Subcutaneous abdominal adipose tissue (tissue), 5 donors: Measurements from ENCODE around the gene SLC6A20.

ENCODE experiments used
- H3K27ac ChIP-seq: one replicate; pipeline ENCODE4 v1.7.0; 2013; ENCODE audit warnings: low read depth, mild to moderate bottlenecking, inconsistent platforms, low read length, moderate library complexity
- H3K27me3 ChIP-seq, 5 donors: one replicate each; pipeline ENCODE4 v1.7.0; 2013; ENCODE audit warnings: low read length in 5 of 5, inconsistent platforms in 1 of 5; ENCODE audit not compliant: control insufficient read depth in 5 of 5, insufficient read depth in 4 of 5
- H3K36me3 ChIP-seq, 5 donors: one replicate each; pipeline ENCODE4 v1.7.0; 2013; ENCODE audit warnings: low read length in 5 of 5; ENCODE audit not compliant: control insufficient read depth in 5 of 5, insufficient read depth in 5 of 5
- H3K4me1 ChIP-seq, 5 donors: one replicate each; pipeline ENCODE4 v1.7.0; 2013; ENCODE audit warnings: low read length in 5 of 5, mild to moderate bottlenecking in 3 of 5, moderate library complexity in 1 of 5; ENCODE audit not compliant: control insufficient read depth in 5 of 5, insufficient read depth in 5 of 5
- H3K4me3 ChIP-seq, 5 donors: one replicate each; pipeline ENCODE4 v1.7.0; 2013; ENCODE audit warnings: low read length in 5 of 5, low read depth in 1 of 5
- H3K9ac ChIP-seq, 5 donors: one replicate each; pipeline ENCODE4 v1.7.0; 2013; ENCODE audit warnings: low read length in 5 of 5, mild to moderate bottlenecking in 4 of 5, moderate library complexity in 3 of 5
- H3K9me3 ChIP-seq, 5 donors: one replicate each; pipeline ENCODE4 v1.7.0; 2013; ENCODE audit warnings: low read length in 5 of 5; ENCODE audit not compliant: control insufficient read depth in 5 of 5
- donor health status: healthy.
- donor health status: healthy.
- donor health status: healthy.
- donor health status: healthy.
- donor health status: healthy.

SLC6A20 gene

GRCh38 chr3:45775571-45776300 is 20.6 kb downstream of the SLC6A20 start:
- Histone ChIP-seq H3K9ac (no peak overlapping the region), H3K27me3 (peaks cover 0 to 16% (median 8%) of the 10 kb centered on the region in 5 donors), H3K27ac (no peak overlapping the region), H3K4me1 (no peaks in the 10 kb centered on the region), H3K9me3 (no peaks in the 10 kb centered on the region), H3K4me3 (no peak overlapping the region), H3K36me3 (no peaks in the 10 kb centered on the region)

GRCh38 chr3:45774581-45775521 is 21.5 kb downstream of the SLC6A20 start:
- Histone ChIP-seq H3K36me3 (no peaks in the 10 kb centered on the region), H3K9me3 (no peaks in the 10 kb centered on the region), H3K4me1 (no peaks in the 10 kb centered on the region), H3K27me3 (peaks cover 0 to 13% (median 9%) of the 10 kb centered on the region in 5 donors), H3K27ac (no peak overlapping the region), H3K4me3 (no peak overlapping the region), H3K9ac (no peak overlapping the region)

- Histone ChIP-seq H3K36me3 (no peaks in the 10 kb centered on the region), H3K9ac (no peak overlapping the region), H3K27me3 (peaks cover 0 to 13% (median 9%) of the 10 kb centered on the region in 5 donors), H3K4me3 (no peak overlapping the region), H3K4me1 (no peaks in the 10 kb centered on the region), H3K9me3 (no peaks in the 10 kb centered on the region), H3K27ac (no peak overlapping the region)
Observed at GRCh38 chr3:45773714-45774449, 22.5 kb downstream of the SLC6A20 start.

- peaks cover 0 to 13% (median 9%) of the 10 kb centered on the region in 5 donors for H3K27me3 ChIP-seq
- no peak overlapping the region for H3K27ac ChIP-seq
- no peaks in the 10 kb centered on the region for H3K4me1 ChIP-seq
- H3K9me3 ChIP-seq = no peaks in the 10 kb centered on the region
- H3K4me3 ChIP-seq = no peak overlapping the region
- H3K36me3 ChIP-seq = no peaks in the 10 kb centered on the region
- no peak overlapping the region for H3K9ac ChIP-seq
Observed at GRCh38 chr3:45773072-45773471, 23.3 kb downstream of the SLC6A20 start.

GRCh38 chr3:45772341-45773035 is 23.8 kb downstream of the SLC6A20 start:
- H3K9ac ChIP-seq = no peak overlapping the region
- H3K36me3 ChIP-seq = no peaks in the 10 kb centered on the region
- H3K27ac ChIP-seq = no peak overlapping the region
- H3K4me1 ChIP-seq = no peaks in the 10 kb centered on the region
- no peak overlapping the region for H3K4me3 ChIP-seq
- H3K27me3 ChIP-seq = peaks cover 0 to 11% (median 6%) of the 10 kb centered on the region in 5 donors
- H3K9me3 ChIP-seq = no peaks in the 10 kb centered on the region

- no peak overlapping the region for H3K9ac ChIP-seq
- no peak overlapping the region for H3K27ac ChIP-seq
- peaks cover 0 to 11% (median 6%) of the 10 kb centered on the region in 5 donors for H3K27me3 ChIP-seq
- no peaks in the 10 kb centered on the region for H3K9me3 ChIP-seq
- no peaks in the 10 kb centered on the region for H3K4me1 ChIP-seq
- no peaks in the 10 kb centered on the region for H3K36me3 ChIP-seq
- no peak overlapping the region for H3K4me3 ChIP-seq
Observed at GRCh38 chr3:45771831-45772230, 24.5 kb downstream of the SLC6A20 start.

- H3K36me3 ChIP-seq = no peaks in the 10 kb centered on the region
- H3K4me3 ChIP-seq = no peak overlapping the region
- no peaks in the 10 kb centered on the region for H3K9me3 ChIP-seq
- peaks cover 0 to 11% (median 6%) of the 10 kb centered on the region in 5 donors for H3K27me3 ChIP-seq
- no peaks in the 10 kb centered on the region for H3K4me1 ChIP-seq
- no peak overlapping the region for H3K9ac ChIP-seq
- H3K27ac ChIP-seq = no peak overlapping the region
Observed at GRCh38 chr3:45771166-45771775, 25.1 kb downstream of the SLC6A20 start.

- no peak overlapping the region for H3K27ac ChIP-seq
- H3K9me3 ChIP-seq = no peaks in the 10 kb centered on the region
- H3K27me3 ChIP-seq = peaks cover 0 to 11% (median 9%) of the 10 kb centered on the region in 5 donors
- H3K9ac ChIP-seq = no peak overlapping the region
- H3K4me3 ChIP-seq = no peak overlapping the region
- no peaks in the 10 kb centered on the region for H3K4me1 ChIP-seq
- H3K36me3 ChIP-seq = no peaks in the 10 kb centered on the region
Observed at GRCh38 chr3:45765958-45766357, 30.4 kb downstream of the SLC6A20 start.

GRCh38 chr3:45765266-45765851 is 31.0 kb downstream of the SLC6A20 start:
- H3K36me3 ChIP-seq = no peaks in the 10 kb centered on the region
- no peak overlapping the region for H3K27ac ChIP-seq
- no peaks in the 10 kb centered on the region for H3K9me3 ChIP-seq
- H3K4me1 ChIP-seq = no peaks in the 10 kb centered on the region
- H3K9ac ChIP-seq = no peak overlapping the region
- H3K4me3 ChIP-seq = no peak overlapping the region
- H3K27me3 ChIP-seq = peaks cover 0 to 11% (median 8%) of the 10 kb centered on the region in 5 donors
